ENCODE measurements around the gene CA12. TPM values are rescaled to one million over a fixed set of nuclear protein-coding genes. Genes with fewer than 3 reads are reported as not detected.

The CA12 gene
- total RNA-seq, 1 experiment from 2014 or later: 2.8 TPM

DNA sequence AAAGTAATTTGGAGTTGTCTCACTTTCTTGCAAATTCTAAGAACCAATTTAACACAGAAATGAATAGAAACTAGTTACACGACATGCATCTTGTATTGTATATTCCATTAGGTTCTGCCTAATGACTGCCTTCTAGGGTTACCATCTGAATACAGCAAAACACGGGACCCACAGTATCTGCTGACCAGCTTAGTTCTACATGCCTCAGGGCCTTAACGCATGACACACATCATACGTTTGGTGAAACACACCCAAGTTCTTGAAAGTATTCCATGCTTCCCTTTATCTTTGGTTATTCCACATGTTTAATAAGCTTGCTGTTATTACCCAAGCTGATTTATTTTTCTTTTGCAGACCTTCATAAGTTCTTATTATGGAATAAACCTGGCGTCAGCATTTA, 76.4 kb downstream of the CA12 start (continued):
- TF ChIP-seq, protein P1, sequence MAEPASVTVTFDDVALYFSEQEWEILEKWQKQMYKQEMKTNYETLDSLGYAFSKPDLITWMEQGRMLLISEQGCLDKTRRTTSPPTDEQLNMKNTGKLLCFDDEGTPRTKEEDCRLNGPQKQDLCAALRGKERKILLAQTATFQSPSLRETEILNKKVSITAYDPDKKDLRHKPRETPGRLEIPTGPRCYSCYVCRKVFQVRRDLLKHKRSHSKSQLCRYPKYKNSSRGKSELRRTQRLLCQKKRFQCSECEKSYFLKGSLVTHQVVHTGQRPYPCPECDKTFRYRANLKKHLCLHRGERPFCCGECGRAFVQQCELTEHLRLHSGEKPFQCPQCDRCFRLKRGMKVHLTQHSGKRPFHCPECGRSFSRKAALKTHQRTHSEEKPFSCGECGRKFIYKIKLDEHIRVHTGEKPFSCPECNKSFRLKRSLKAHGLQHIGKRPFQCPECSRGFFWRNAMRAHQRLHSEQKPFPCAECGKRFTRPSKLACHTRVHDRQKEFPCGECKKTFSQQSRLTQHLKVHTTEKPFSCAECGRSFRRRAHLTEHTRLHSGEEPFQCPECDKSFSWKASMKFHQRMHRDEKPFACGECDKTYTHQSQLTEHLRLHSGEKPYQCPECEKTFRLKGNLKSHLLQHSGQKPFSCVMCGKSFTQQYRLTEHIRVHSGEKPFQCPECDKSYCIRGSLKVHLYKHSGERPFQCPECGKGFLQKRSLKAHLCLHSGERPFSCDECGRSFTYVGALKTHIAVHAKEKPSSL (CRISPR knock-in tag; conservative IDR thresholded peaks at IDR 0.05): no peak
- TF ChIP-seq, protein P2, sequence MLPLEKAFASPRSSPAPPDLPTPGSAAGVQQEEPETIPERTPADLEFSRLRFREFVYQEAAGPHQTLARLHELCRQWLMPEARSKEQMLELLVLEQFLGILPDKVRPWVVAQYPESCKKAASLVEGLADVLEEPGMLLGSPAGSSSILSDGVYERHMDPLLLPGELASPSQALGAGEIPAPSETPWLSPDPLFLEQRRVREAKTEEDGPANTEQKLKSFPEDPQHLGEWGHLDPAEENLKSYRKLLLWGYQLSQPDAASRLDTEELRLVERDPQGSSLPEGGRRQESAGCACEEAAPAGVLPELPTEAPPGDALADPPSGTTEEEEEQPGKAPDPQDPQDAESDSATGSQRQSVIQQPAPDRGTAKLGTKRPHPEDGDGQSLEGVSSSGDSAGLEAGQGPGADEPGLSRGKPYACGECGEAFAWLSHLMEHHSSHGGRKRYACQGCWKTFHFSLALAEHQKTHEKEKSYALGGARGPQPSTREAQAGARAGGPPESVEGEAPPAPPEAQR (CRISPR knock-in tag; IDR thresholded peaks at IDR 0.05): no peak
- TF ChIP-seq FOXJ3 (CRISPR knock-in tag; IDR thresholded peaks at IDR 0.05; ENCODE audit: borderline replicate concordance) (no peak), NFATC4 (CRISPR knock-in tag; IDR thresholded peaks at IDR 0.05) (no peak), FOXP1 (CRISPR knock-in tag; IDR thresholded peaks at IDR 0.05; ENCODE audit: borderline replicate concordance) (no peak), NR1H2 (CRISPR knock-in tag; IDR thresholded peaks at IDR 0.05) (no peak), TEAD1 (CRISPR knock-in tag; IDR thresholded peaks at IDR 0.05) (no peak), HMGA2 (CRISPR knock-in tag; IDR thresholded peaks at IDR 0.05) (no peak)
- TF ChIP-seq, protein P3, sequence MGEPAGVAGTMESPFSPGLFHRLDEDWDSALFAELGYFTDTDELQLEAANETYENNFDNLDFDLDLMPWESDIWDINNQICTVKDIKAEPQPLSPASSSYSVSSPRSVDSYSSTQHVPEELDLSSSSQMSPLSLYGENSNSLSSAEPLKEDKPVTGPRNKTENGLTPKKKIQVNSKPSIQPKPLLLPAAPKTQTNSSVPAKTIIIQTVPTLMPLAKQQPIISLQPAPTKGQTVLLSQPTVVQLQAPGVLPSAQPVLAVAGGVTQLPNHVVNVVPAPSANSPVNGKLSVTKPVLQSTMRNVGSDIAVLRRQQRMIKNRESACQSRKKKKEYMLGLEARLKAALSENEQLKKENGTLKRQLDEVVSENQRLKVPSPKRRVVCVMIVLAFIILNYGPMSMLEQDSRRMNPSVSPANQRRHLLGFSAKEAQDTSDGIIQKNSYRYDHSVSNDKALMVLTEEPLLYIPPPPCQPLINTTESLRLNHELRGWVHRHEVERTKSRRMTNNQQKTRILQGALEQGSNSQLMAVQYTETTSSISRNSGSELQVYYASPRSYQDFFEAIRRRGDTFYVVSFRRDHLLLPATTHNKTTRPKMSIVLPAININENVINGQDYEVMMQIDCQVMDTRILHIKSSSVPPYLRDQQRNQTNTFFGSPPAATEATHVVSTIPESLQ (CRISPR knock-in tag; IDR thresholded peaks at IDR 0.05): no peak

DNA sequence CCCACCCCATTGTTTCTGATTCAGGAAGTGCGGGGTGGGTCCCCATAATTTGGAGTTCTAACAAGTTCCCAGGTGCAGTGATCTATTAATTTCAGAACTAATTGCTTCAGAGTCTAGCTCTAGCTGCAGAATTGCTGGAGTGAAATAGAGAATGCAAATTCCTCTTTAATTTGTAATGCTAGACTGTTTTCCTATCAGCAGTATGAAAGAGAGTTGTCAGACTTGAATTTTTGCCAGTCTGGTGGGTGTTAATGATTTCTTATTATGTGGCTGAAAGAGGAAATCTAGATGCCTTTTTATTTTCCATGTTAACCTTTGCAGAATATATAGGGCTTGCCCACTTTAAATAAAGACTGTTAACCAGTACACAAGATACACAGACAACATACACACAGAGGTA, 80.6 kb downstream of the CA12 start:
- ChIA-PET CTCF (no interaction called here), POLR2A (no interaction called here)
- Mint-ChIP-seq H3K36me3 (peaks cover 16% of the 10 kb centered on the region), H3K27me3 (ENCODE audit: low read depth) (no peaks in the 10 kb centered on the region), H3K27ac (no peak overlapping the region), H3K4me1 (peaks cover 14% of the 10 kb centered on the region), H3K9me3 (no peaks in the 10 kb centered on the region), H3K4me3 (no peak overlapping the region)
- no peak for ATAC-seq
- no peak for DNase-seq (ENCODE audit: low spot score)
- TF ChIP-seq ZNF232 (CRISPR knock-in tag; IDR thresholded peaks at IDR 0.05): no peak
- TF ChIP-seq ESRRA (CRISPR knock-in tag; IDR thresholded peaks at IDR 0.05; ENCODE audit: borderline replicate concordance): no peak
- no peak for TF ChIP-seq SMAD4 (CRISPR knock-in tag; IDR thresholded peaks at IDR 0.05)
- TF ChIP-seq, protein P4, sequence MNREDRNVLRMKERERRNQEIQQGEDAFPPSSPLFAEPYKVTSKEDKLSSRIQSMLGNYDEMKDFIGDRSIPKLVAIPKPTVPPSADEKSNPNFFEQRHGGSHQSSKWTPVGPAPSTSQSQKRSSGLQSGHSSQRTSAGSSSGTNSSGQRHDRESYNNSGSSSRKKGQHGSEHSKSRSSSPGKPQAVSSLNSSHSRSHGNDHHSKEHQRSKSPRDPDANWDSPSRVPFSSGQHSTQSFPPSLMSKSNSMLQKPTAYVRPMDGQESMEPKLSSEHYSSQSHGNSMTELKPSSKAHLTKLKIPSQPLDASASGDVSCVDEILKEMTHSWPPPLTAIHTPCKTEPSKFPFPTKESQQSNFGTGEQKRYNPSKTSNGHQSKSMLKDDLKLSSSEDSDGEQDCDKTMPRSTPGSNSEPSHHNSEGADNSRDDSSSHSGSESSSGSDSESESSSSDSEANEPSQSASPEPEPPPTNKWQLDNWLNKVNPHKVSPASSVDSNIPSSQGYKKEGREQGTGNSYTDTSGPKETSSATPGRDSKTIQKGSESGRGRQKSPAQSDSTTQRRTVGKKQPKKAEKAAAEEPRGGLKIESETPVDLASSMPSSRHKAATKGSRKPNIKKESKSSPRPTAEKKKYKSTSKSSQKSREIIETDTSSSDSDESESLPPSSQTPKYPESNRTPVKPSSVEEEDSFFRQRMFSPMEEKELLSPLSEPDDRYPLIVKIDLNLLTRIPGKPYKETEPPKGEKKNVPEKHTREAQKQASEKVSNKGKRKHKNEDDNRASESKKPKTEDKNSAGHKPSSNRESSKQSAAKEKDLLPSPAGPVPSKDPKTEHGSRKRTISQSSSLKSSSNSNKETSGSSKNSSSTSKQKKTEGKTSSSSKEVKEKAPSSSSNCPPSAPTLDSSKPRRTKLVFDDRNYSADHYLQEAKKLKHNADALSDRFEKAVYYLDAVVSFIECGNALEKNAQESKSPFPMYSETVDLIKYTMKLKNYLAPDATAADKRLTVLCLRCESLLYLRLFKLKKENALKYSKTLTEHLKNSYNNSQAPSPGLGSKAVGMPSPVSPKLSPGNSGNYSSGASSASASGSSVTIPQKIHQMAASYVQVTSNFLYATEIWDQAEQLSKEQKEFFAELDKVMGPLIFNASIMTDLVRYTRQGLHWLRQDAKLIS (CRISPR knock-in tag; IDR thresholded peaks at IDR 0.05; ENCODE audit: borderline replicate concordance): no peak
- TF ChIP-seq, protein P5, sequence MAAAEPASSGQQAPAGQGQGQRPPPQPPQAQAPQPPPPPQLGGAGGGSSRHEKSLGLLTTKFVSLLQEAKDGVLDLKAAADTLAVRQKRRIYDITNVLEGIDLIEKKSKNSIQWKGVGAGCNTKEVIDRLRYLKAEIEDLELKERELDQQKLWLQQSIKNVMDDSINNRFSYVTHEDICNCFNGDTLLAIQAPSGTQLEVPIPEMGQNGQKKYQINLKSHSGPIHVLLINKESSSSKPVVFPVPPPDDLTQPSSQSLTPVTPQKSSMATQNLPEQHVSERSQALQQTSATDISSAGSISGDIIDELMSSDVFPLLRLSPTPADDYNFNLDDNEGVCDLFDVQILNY (CRISPR knock-in tag; IDR thresholded peaks at IDR 0.05): no peak
- no peak for TF ChIP-seq CREB1 (CRISPR knock-in tag; IDR thresholded peaks at IDR 0.05)
- TF ChIP-seq, protein P6, sequence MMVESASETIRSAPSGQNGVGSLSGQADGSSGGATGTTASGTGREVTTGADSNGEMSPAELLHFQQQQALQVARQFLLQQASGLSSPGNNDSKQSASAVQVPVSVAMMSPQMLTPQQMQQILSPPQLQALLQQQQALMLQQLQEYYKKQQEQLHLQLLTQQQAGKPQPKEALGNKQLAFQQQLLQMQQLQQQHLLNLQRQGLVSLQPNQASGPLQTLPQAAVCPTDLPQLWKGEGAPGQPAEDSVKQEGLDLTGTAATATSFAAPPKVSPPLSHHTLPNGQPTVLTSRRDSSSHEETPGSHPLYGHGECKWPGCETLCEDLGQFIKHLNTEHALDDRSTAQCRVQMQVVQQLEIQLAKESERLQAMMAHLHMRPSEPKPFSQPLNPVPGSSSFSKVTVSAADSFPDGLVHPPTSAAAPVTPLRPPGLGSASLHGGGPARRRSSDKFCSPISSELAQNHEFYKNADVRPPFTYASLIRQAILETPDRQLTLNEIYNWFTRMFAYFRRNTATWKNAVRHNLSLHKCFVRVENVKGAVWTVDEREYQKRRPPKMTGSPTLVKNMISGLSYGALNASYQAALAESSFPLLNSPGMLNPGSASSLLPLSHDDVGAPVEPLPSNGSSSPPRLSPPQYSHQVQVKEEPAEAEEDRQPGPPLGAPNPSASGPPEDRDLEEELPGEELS (CRISPR knock-in tag; IDR thresholded peaks at IDR 0.05): no peak
- TF ChIP-seq, protein P7, sequence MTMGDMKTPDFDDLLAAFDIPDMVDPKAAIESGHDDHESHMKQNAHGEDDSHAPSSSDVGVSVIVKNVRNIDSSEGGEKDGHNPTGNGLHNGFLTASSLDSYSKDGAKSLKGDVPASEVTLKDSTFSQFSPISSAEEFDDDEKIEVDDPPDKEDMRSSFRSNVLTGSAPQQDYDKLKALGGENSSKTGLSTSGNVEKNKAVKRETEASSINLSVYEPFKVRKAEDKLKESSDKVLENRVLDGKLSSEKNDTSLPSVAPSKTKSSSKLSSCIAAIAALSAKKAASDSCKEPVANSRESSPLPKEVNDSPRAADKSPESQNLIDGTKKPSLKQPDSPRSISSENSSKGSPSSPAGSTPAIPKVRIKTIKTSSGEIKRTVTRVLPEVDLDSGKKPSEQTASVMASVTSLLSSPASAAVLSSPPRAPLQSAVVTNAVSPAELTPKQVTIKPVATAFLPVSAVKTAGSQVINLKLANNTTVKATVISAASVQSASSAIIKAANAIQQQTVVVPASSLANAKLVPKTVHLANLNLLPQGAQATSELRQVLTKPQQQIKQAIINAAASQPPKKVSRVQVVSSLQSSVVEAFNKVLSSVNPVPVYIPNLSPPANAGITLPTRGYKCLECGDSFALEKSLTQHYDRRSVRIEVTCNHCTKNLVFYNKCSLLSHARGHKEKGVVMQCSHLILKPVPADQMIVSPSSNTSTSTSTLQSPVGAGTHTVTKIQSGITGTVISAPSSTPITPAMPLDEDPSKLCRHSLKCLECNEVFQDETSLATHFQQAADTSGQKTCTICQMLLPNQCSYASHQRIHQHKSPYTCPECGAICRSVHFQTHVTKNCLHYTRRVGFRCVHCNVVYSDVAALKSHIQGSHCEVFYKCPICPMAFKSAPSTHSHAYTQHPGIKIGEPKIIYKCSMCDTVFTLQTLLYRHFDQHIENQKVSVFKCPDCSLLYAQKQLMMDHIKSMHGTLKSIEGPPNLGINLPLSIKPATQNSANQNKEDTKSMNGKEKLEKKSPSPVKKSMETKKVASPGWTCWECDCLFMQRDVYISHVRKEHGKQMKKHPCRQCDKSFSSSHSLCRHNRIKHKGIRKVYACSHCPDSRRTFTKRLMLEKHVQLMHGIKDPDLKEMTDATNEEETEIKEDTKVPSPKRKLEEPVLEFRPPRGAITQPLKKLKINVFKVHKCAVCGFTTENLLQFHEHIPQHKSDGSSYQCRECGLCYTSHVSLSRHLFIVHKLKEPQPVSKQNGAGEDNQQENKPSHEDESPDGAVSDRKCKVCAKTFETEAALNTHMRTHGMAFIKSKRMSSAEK (CRISPR knock-in tag; IDR thresholded peaks at IDR 0.05; ENCODE audit: borderline replicate concordance): no peak
- TF ChIP-seq ZNF263 (CRISPR knock-in tag; IDR thresholded peaks at IDR 0.05; ENCODE audit: low read depth): no peak
